CD4-positive, alpha-beta T cell treated with Interferon gamma for 1 hour (primary cell): ENCODE data around the gene HECTD1.
"Not testable (repeated sequence)": the region's sequence is repeated elsewhere in the genome, so short reads cannot be mapped to it uniquely, and the experiment has no call there.

Experiments
- DNase-seq: peaks from one replicate; pipeline ENCODE4 v3.0.0-alpha.2; 2020

HECTD1 gene

GRCh38 chr14:31207755-31208545, at the start of gene HECTD1:
TSS of gene HECTD1 (minus strand) at chr14:31207793. CDS start at chr14:31205936, 1,857 bp downstream.
- DNase-seq = peak; percentile 88

- no peak for DNase-seq
These were observed 49.6 kb upstream of the HECTD1 start for GRCh38 chr14:31257244-31257553.

DNA sequence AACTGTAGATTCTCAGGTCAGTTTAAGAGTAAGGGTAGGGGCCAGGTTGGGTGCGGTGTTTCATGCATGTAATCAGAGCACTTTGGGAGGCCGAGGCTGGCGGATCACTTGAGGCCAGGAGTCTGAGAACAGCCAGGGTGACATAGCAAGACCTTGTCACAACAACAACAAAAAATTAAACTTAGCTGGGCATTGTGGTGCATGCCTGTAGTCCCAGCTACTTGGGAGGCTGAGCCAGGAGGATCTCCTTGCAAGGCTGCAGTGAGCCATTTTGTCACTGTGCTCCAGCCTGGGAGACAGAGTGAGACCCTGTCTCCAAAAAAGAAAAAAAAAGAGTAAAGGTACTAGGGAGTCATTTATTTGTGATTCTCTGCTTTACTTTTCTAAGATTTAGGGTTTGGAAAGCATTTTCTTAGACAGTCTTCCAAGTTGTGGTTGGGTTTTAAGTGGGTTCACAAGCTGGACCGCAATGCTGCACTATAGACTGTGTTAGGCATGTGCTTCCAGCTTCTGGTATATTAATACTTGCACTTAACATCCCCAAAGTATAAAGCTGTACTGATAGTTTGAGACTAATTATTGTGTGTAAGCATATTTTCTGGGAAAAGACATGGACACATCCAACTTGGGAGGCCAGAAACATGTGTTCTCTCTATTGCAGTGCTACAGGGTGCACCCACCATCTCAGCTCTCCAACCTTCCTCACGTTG, 49.1 kb upstream of the HECTD1 start:
- DNase-seq = no peak

DNA sequence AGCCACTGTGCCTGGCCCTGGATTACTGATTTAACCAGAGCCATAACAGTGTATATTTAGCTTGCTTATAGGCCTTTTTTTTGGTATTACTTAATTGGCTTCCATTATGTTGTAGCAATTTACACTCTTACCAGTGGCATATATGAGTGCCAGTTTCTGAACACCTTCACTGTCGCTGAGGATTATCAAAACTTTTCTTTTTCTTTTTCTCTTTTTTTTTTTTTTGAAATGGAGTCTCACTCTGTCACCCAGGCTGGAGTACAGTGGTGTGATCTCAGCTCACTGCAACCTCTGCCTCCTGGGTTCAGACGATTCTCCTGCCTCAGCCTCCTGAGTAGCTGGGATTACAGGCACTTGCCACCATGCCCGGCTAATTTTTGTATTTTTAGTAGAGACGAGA, 48.3 kb upstream of the HECTD1 start:
- DNase-seq = not testable (repeated sequence)

DNA sequence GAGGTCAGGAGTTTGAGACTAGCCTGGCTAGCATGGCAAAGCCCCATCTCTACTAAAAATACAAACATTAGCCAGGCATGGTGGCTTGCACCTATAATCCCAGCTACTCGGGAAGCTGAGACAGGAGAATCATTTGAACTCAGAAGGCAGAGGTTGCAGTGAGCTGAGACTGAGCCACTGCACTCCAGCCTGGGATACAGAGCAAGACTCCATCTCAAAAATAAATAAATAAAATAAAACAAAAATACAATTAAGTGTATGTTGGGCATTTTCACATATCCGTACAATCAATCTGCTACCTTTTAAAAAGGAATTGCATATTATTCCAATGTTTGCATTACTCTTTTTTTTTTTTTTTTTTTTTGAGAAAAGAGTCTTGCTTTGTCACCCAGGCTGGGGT, 47.7 kb upstream of the HECTD1 start:
- no peak for DNase-seq

DNA sequence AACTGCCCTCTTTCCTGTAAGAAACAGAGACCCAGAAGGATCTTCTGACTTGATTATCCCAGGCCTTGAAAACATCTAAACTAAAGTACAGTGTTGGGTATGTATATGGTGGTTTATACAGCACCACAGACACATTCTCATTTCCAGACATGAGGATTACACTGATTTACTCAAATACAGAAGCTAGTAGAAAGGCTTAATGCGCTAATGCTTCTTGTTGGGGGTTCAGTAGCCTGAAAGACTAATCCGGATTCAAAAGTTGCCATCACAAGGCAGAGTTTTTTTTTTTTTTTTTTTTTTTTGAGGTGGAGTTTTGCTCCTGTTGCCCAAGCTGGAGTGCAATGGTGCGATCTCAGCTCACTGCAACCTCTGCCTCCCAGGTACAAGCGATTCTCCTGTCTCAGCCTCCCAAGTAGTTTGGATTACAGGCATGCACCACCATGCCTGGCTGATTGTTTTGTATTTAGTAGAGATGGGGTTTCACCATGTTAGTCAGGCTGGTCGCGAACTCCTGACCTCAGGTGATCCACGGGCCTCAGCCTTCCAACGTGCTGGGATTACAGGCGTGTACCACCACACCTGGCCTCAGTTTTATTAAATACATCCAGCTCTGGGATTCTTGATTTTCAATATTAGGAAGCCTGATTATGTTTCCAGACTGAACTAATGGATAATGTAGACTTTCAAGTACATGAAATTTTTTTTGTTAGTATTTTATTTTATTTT, 46.3 kb upstream of the HECTD1 start:
- no peak for DNase-seq

DNA sequence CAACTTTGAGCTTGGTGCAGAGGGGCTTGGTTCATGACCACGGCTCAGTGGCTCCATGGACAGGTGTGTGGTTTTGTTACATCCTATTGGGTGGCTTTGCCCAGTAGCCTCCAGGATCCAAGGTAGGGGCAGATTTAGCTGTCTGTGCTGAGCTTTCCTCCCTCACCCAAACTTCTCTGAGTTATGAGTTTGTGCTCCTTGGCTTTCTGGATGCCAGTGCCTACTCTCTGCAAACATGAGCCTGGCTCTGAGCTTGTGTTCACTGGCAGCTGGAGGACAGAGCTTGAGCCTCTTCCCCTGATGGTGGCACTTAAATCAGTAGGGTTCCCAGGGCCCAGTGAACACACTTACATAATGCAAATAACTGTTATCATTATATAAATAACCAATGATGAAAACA, 45.3 kb upstream of the HECTD1 start:
- DNase-seq = no peak

GRCh38 chr14:31251028-31251958, 43.7 kb upstream of the HECTD1 start:
- no peak for DNase-seq

GRCh38 chr14:31244626-31245025, 37.0 kb upstream of the HECTD1 start:
- DNase-seq = no peak

DNA sequence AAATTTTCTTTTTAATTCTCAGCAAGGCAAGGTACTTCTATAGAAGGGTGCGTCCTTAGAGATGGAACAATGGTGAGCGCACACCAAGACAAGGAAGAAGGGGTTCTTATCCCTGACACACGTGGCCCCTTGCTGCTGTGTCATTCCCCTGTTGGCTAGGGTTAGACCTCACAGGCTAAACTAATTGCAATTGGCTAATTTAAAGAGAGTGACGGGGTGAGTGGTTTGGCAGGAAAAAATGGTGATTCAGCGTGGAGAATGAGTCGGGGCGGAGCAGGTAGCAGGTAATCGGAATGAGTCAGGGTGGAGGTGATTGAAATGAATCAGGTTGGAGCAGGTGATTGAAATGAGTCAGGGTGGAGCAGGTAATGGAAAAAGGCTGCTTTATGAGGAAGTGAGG, 36.3 kb upstream of the HECTD1 start:
- DNase-seq = no peak

GRCh38 chr14:31242161-31242940, 34.8 kb upstream of the HECTD1 start:
- DNase-seq = not testable (repeated sequence)

- DNase-seq = no peak
These were observed 34.0 kb upstream of the HECTD1 start for GRCh38 chr14:31241450-31242114.

DNA sequence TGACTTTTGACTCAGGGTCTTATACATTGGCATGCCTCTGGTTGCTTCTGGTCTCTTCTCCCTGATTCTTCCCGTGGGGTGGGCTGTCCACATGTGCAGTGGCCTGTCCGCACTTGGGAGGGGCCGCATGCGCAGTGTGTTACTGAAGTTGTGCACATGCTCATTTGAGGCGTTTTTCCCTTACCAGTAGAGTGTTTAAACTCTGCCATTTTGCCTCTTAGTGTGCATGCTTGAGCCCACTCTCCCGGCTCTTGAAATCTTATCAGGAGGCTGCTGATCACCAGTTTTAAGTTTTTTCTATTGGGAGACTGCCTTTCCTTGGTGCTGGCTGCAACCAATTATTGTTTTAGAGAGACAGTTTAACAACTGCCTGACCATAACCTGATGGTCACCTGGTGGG, 32.1 kb upstream of the HECTD1 start:
- no peak for DNase-seq

DNA sequence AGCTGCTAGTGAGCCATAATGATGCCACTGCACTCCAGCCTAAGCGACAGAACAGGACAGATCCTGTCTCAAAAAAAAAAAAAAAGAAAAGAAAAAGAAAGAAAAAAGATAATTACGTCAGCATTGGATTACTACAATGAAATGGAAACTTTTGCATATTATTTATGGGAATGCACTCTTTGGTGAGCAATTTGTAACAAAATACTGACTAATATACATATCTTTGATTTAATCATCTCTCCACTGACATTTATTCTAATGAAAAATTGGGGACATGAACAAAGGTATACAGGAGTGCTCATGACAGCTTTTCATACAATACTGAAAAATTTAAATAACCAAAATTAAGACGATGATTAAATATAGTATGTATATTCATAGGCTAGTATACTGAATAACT, 27.9 kb upstream of the HECTD1 start:
- no peak for DNase-seq

DNA sequence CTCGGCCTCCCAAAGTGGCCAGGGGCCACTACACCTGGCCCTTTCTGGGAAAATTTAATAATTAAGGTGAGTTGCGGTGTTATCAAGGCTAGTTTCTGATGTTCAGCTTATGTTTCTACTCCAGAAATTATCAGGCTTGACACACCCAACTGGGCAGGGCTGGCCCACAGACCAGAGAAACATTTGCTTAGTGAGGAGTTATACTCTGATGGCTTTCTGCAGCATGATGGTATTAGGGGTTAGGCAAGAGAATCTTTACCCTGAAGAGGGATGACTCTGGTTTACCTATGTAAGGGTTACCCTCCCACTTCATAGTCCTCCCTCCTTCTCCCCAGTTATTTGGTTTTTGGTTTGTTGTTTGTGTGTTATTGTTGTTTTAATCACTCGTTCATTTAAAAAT, 24.5 kb upstream of the HECTD1 start:
- no peak for DNase-seq

GRCh38 chr14:31231272-31231671, 23.7 kb upstream of the HECTD1 start:
- not testable (repeated sequence) for DNase-seq

DNA sequence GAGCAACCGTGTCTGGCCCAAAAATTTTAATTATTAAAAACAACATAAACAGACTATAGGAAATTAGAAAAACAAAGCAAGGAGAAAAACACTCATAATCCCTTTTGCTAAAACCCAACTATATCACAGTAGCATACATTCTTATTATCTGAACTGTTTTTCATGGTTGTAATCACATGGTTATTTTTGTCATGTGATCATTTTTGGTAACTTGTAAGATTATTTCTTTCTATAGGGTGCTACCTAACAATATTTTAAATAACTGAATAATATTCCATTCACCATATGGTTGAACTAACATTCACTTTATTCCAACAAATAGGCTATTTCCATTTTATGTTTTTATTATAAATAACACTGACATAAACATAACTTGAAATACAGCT, 23.0 kb upstream of the HECTD1 start:
- DNase-seq = no peak

DNA sequence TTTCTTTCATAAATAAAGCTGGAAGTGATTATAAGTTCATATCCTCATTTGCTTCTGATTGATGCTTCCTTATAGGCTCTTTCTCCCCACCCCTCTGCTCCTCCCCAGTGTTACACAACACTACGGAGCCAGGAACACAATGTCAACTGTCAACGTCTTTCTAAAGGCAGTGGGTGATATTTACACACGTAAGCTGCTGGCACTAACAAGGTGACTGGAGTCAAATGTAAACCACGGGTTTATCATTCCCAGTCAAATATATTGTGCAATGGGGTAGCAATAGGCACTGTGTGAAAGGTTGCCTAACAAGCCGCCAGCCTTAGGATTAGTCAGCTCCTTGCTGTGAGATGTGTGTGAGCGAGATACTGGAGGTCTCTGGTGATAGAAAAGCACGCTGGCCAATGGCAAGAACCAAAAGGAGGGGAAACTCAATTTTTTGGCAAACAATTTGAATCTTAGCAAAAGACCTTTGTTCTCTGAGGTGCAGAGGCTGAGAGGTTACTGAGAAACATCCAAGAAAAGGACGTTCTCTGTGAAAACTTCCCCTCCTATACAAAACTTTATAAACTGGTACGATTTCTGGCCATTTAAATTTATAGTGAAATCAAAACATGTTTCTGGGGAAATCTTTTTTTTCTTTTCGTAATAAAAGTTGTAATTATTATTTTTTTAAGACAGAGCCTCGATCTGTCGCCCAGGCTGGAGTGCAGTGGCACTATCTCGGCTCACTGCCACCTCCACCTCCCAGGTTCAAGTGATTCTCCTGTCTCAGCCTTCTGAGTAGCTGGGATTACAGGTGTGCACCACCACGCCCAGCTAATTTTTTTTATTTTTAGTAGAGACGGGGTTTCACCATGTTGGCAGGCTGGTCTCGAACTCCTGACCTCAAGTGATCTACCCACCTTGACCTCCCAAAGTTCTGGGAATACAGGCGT, 22.3 kb upstream of the HECTD1 start:
- DNase-seq = peak; percentile 44

- DNase-seq = no peak
These were observed 21.4 kb upstream of the HECTD1 start for GRCh38 chr14:31229009-31229408.

GRCh38 chr14:31228533-31228932, 20.9 kb upstream of the HECTD1 start:
- no peak for DNase-seq
